ENCODE measurements around the gene ARID4A. TPM values are rescaled to one million over a fixed set of nuclear protein-coding genes. Genes with fewer than 3 reads are reported as not detected.
A peak's percentile ranks its signal among the peaks of the same experiment; 100 is the strongest.

The ARID4A gene
- total and polyA plus RNA-seq, 4 donors: 7.3 to 49.3 (median 15.2) TPM

- Histone ChIP-seq H3K4me1 (ENCODE audit: control insufficient read depth in 5 of 5, insufficient read depth in 5 of 5, low read length in 5 of 5) (peaks cover 3 to 20% (median 6%) of the 10 kb centered on the region in 5 donors), H3K9me3 (ENCODE audit: control insufficient read depth in 4 of 4, insufficient read depth in 3 of 4, low read length in 3 of 4) (no peaks in the 10 kb centered on the region), H3K36me3 (ENCODE audit: control insufficient read depth in 4 of 4, insufficient read depth in 4 of 4, low read length in 4 of 4) (peaks cover 21 to 41% (median 33%) of the 10 kb centered on the region in 4 donors), H3K4me3 (no peak overlapping the region), H3K9ac (ENCODE audit: insufficient read depth in 1 of 2, low read length in 2 of 2) (no peak overlapping the region), H3K27ac (ENCODE audit: low read depth in 1 of 2, low read length in 1 of 2) (no peak overlapping the region), H3K27me3 (ENCODE audit: control insufficient read depth in 3 of 3, insufficient read depth in 3 of 3, low read length in 2 of 3) (no peaks in the 10 kb centered on the region)
- no peak for DNase-seq
- no peak for TF ChIP-seq CTCF (IDR thresholded peaks at IDR 0.05; ENCODE audit: control extremely low read depth, extremely low read depth)
- ATAC-seq (ENCODE audit: insufficient read depth, low FRiP score): no peak
- WGBS, 2 donors: 87 to 91% methylated on average over 3 of the region's 3 CpGs
Measured at GRCh38 chr14:58292187-58292586, 6.2 kb upstream of the ARID4A start.

GRCh38 chr14:58294201-58294600, 4.2 kb upstream of the ARID4A start:
- DNase-seq (no peak), ATAC-seq (ENCODE audit: insufficient read depth, low FRiP score) (no peak)
- Histone ChIP-seq H3K9ac (ENCODE audit: insufficient read depth in 1 of 2, low read length in 2 of 2) (no peak overlapping the region), H3K36me3 (ENCODE audit: control insufficient read depth in 4 of 4, insufficient read depth in 4 of 4, low read length in 4 of 4) (peaks cover 21 to 34% (median 30%) of the 10 kb centered on the region in 4 donors), H3K4me3 (no peak overlapping the region), H3K9me3 (ENCODE audit: control insufficient read depth in 4 of 4, insufficient read depth in 3 of 4, low read length in 3 of 4) (peaks cover 0 to 4% (median 0%) of the 10 kb centered on the region in 4 donors), H3K4me1 (ENCODE audit: control insufficient read depth in 5 of 5, insufficient read depth in 5 of 5, low read length in 5 of 5) (peaks cover 3 to 20% (median 6%) of the 10 kb centered on the region in 5 donors), H3K27me3 (ENCODE audit: control insufficient read depth in 3 of 3, insufficient read depth in 3 of 3, low read length in 2 of 3) (no peaks in the 10 kb centered on the region), H3K27ac (ENCODE audit: low read depth in 1 of 2, low read length in 1 of 2) (no peak overlapping the region)
- 79 to 88% methylated on average over 7 of the region's 7 CpGs for WGBS, 2 donors
- no peak for TF ChIP-seq CTCF (IDR thresholded peaks at IDR 0.05; ENCODE audit: control extremely low read depth, extremely low read depth)

- Histone ChIP-seq H3K27ac (ENCODE audit: low read depth in 1 of 2, low read length in 1 of 2) (peak overlapping the region in 1 of 2 donors; percentile 98), H3K27me3 (ENCODE audit: control insufficient read depth in 3 of 3, insufficient read depth in 3 of 3, low read length in 2 of 3) (no peaks in the 10 kb centered on the region), H3K36me3 (ENCODE audit: control insufficient read depth in 4 of 4, insufficient read depth in 4 of 4, low read length in 4 of 4) (peaks cover 10 to 27% (median 18%) of the 10 kb centered on the region in 4 donors), H3K9me3 (ENCODE audit: control insufficient read depth in 4 of 4, insufficient read depth in 3 of 4, low read length in 3 of 4) (peaks cover 0 to 4% (median 0%) of the 10 kb centered on the region in 4 donors), H3K4me1 (ENCODE audit: control insufficient read depth in 5 of 5, insufficient read depth in 5 of 5, low read length in 5 of 5) (peaks cover 3 to 33% (median 7%) of the 10 kb centered on the region in 5 donors), H3K9ac (ENCODE audit: insufficient read depth in 1 of 2, low read length in 2 of 2) (peak overlapping the region; percentile 79 to 98), H3K4me3 (no peak overlapping the region)
- ATAC-seq (ENCODE audit: insufficient read depth, low FRiP score): no peak
- DNase-seq: peak in 2 of 3 donors; percentile 21 to 48
- 8 to 12% methylated on average over 3 of the region's 3 CpGs for WGBS, 2 donors
- no peak for TF ChIP-seq CTCF (IDR thresholded peaks at IDR 0.05; ENCODE audit: control extremely low read depth, extremely low read depth)
Measured at GRCh38 chr14:58296726-58297125, 1.6 kb upstream of the ARID4A start.

- no peak for TF ChIP-seq CTCF (IDR thresholded peaks at IDR 0.05; ENCODE audit: control extremely low read depth, extremely low read depth)
- peak overlapping the region; percentile 98 to 100 for H3K27ac ChIP-seq (ENCODE audit: low read depth in 1 of 2, low read length in 1 of 2)
- H3K9me3 ChIP-seq (ENCODE audit: control insufficient read depth in 4 of 4, insufficient read depth in 3 of 4, low read length in 3 of 4): peaks cover 0 to 4% (median 0%) of the 10 kb centered on the region in 4 donors
- peaks cover 10 to 28% (median 19%) of the 10 kb centered on the region in 4 donors for H3K36me3 ChIP-seq (ENCODE audit: control insufficient read depth in 4 of 4, insufficient read depth in 4 of 4, low read length in 4 of 4)
- peak overlapping the region; percentile 79 to 98 for H3K9ac ChIP-seq (ENCODE audit: insufficient read depth in 1 of 2, low read length in 2 of 2)
- no peak for ATAC-seq (ENCODE audit: insufficient read depth, low FRiP score)
- DNase-seq: no peak
- H3K4me3 ChIP-seq: peak overlapping the region; percentile 59
- H3K4me1 ChIP-seq (ENCODE audit: control insufficient read depth in 5 of 5, insufficient read depth in 5 of 5, low read length in 5 of 5): peaks cover 3 to 33% (median 7%) of the 10 kb centered on the region in 5 donors
- H3K27me3 ChIP-seq (ENCODE audit: control insufficient read depth in 3 of 3, insufficient read depth in 3 of 3, low read length in 2 of 3): no peaks in the 10 kb centered on the region
- 0 to 1% methylated on average over 10 of the region's 10 CpGs for WGBS, 2 donors
Measured at GRCh38 chr14:58297412-58297761, 968 bp upstream of the ARID4A start.

Data from lung (tissue), 12 donors.